Tibial nerve (tissue), 4 donors: ENCODE measurements around the gene BUB1B. TPM values are rescaled to one million over a fixed set of nuclear protein-coding genes. Genes with fewer than 3 reads are reported as not detected.

Source experiments
- DNase-seq, 2 donors: peaks; one replicate each; pipeline ENCODE4 v3.0.0-alpha.2; 2019; ENCODE audit warnings: low spot score in 2 of 2
- H3K27ac ChIP-seq, 4 donors: fragments of 200-600 bp; sonication (generic) in 3 of 4; one replicate each; pipeline ENCODE4 v1.5.1; 2017 to 2019; ENCODE audit warnings: mild to moderate bottlenecking in 1 of 4
- H3K27me3 ChIP-seq, 2 donors: fragments of 200-600 bp; sonication (generic) in 1 of 2; one replicate each; pipeline versions ENCODE4 v1.5.1 to v1.6.0; 2017 to 2019
- H3K36me3 ChIP-seq, 3 donors: fragments of 200-600 bp; sonication (generic); one replicate each; pipeline ENCODE4 v1.5.1; 2018 to 2019
- H3K4me1 ChIP-seq, 4 donors: fragments of 200-600 bp; sonication (generic) in 3 of 4; one replicate each; pipeline ENCODE4 v1.5.1; 2017 to 2019
- H3K4me3 ChIP-seq, 4 donors: fragments of 200-600 bp; sonication (generic) in 3 of 4; one replicate each; pipeline ENCODE4 v1.5.1; 2017 to 2019; ENCODE audit warnings: mild to moderate bottlenecking in 1 of 4, moderate library complexity in 1 of 4
- H3K9me3 ChIP-seq, 4 donors: fragments of 200-600 bp; sonication (generic) in 3 of 4; one replicate each; pipeline ENCODE4 v1.5.1; 2017 to 2019
- CTCF ChIP-seq, 5 experiments: fragments of 200-600 bp in 3 of 5; fragments of 450-650 bp in 2 of 5; sonication (generic) in 3 of 5; IDR thresholded peaks; one replicate each; pipeline ENCODE4 v1.5.1; 2016 to 2019; ENCODE audit warnings: antibody characterized with exemption in 5 of 5, mild to moderate bottlenecking in 3 of 5, moderate library complexity in 2 of 5
- EP300 ChIP-seq, 2 donors: sonication (generic); formaldehyde crosslinking; IDR thresholded peaks; one replicate each; pipeline ENCODE4 v1.6.1; 2017; ENCODE audit warnings: antibody characterized with exemption in 2 of 2, mild to moderate bottlenecking in 1 of 2
- POLR2A ChIP-seq, 2 donors: fragments of 450-650 bp; IDR thresholded peaks; one replicate each; pipeline ENCODE4 v1.6.1; 2017; ENCODE audit warnings: antibody characterized with exemption in 2 of 2, mild to moderate bottlenecking in 2 of 2, moderate library complexity in 2 of 2
- WGBS, 2 donors: methylation state at CpG; one replicate each; pipeline ENCODE4 v1.1.5; 2018; 5-methylcytosine and 5-hydroxymethylcytosine counted together
- total RNA-seq, 4 donors: library from RNA; depleted of rRNA; stranded (reverse); fragments of >200 nt; gene quantifications; one replicate each; pipeline ENCODE4 v1.1.0, GENCODE V29; 2016

BUB1B gene
- total RNA-seq, 4 donors from 2014 or later = 0.22 to 6.9 (median 3.9) TPM; not detected in 1

GRCh38 chr15:40256638-40257235 lies 95.9 kb downstream of the BUB1B start:
- peaks cover 0 to 18% (median 14%) of the 10 kb centered on the region in 4 donors for H3K4me1 ChIP-seq
- TF ChIP-seq CTCF (IDR thresholded peaks at IDR 0.05) = no peak
- TF ChIP-seq EP300 (IDR thresholded peaks at IDR 0.05) = no peak
- no peak for TF ChIP-seq POLR2A (IDR thresholded peaks at IDR 0.05)
- no peaks in the 10 kb centered on the region for H3K9me3 ChIP-seq
- H3K27me3 ChIP-seq = peaks cover 0 to 41% of the 10 kb centered on the region in 2 donors
- no peaks in the 10 kb centered on the region for H3K36me3 ChIP-seq
- no peak overlapping the region for H3K4me3 ChIP-seq
- no peak for DNase-seq
- no peak overlapping the region for H3K27ac ChIP-seq
- WGBS, 2 donors = 90 to 92% methylated on average over 11 to 17 of the region's 17 CpGs

- H3K4me3 ChIP-seq = no peak overlapping the region
- no peak for DNase-seq
- WGBS, 2 donors = 72 to 81% methylated on average over 9 of the region's 9 CpGs
- no peaks in the 10 kb centered on the region for H3K36me3 ChIP-seq
- no peak overlapping the region for H3K27ac ChIP-seq
- peaks cover 0 to 34% of the 10 kb centered on the region in 2 donors for H3K27me3 ChIP-seq
- peaks cover 0 to 10% (median 9%) of the 10 kb centered on the region in 4 donors for H3K4me1 ChIP-seq
- TF ChIP-seq EP300 (IDR thresholded peaks at IDR 0.05) (no peak), CTCF (IDR thresholded peaks at IDR 0.05) (no peak), POLR2A (IDR thresholded peaks at IDR 0.05) (no peak)
- no peaks in the 10 kb centered on the region for H3K9me3 ChIP-seq
These were observed 97.0 kb downstream of the BUB1B start for GRCh38 chr15:40257656-40258450.

GRCh38 chr15:40258544-40258943 lies 97.7 kb downstream of the BUB1B start:
- peaks cover 0 to 27% of the 10 kb centered on the region in 2 donors for H3K27me3 ChIP-seq
- no peaks in the 10 kb centered on the region for H3K9me3 ChIP-seq
- no peak overlapping the region for H3K27ac ChIP-seq
- WGBS, 2 donors = 50 to 58% methylated on average over 8 of the region's 8 CpGs
- TF ChIP-seq EP300 (IDR thresholded peaks at IDR 0.05) = no peak
- TF ChIP-seq POLR2A (IDR thresholded peaks at IDR 0.05) = no peak
- TF ChIP-seq CTCF (IDR thresholded peaks at IDR 0.05) = no peak
- H3K4me1 ChIP-seq = peaks cover 0 to 3% (median 2%) of the 10 kb centered on the region in 4 donors
- H3K4me3 ChIP-seq = no peak overlapping the region
- H3K36me3 ChIP-seq = no peaks in the 10 kb centered on the region
- DNase-seq = no peak

GRCh38 chr15:40259021-40259420 lies 98.2 kb downstream of the BUB1B start:
- DNase-seq = no peak
- Histone ChIP-seq H3K9me3 (no peaks in the 10 kb centered on the region), H3K36me3 (no peaks in the 10 kb centered on the region), H3K4me3 (no peak overlapping the region), H3K27ac (no peak overlapping the region), H3K27me3 (peaks cover 0 to 22% of the 10 kb centered on the region in 2 donors), H3K4me1 (no peaks in the 10 kb centered on the region)
- WGBS, 2 donors = 61 to 68% methylated on average over 7 of the region's 7 CpGs
- TF ChIP-seq CTCF (IDR thresholded peaks at IDR 0.05) = no peak
- no peak for TF ChIP-seq EP300 (IDR thresholded peaks at IDR 0.05)
- no peak for TF ChIP-seq POLR2A (IDR thresholded peaks at IDR 0.05)
